H54 (cell line): Measurements from ENCODE around the gene SLC6A1.

Experiments used
- DNase-seq: peaks from one replicate; pipeline ENCODE4 v3.0.0; 2011; ENCODE audit warnings: low spot score, mixed read lengths; ENCODE audit not compliant: insufficient read length
- FAIRE-seq: peaks from 3 replicates; lab custom pipeline; 2011; peaks lifted over from hg19 to GRCh38; lab: Jason Lieb, UNC
- POLR2A ChIP-seq: IDR thresholded peaks from 2 replicates; pipeline ENCODE4 v1.6.1; 2011; ENCODE audit warnings: low read depth, mild to moderate bottlenecking, low read length

SLC6A1 gene

GRCh38 chr3:10992017-10992942 lies at the start of gene SLC6A1:
TSS of gene SLC6A1 (plus strand) at chr3:10992748. CDS start at chr3:11017212, 24,464 bp downstream.
- TF ChIP-seq POLR2A: no peak
- FAIRE-seq (no peak), DNase-seq (no peak)

GRCh38 chr3:10944866-10945265 lies 47.7 kb upstream of the SLC6A1 start:
- DNase-seq (no peak), FAIRE-seq (no peak)
- no peak for TF ChIP-seq POLR2A

GRCh38 chr3:10945683-10946287 lies 46.8 kb upstream of the SLC6A1 start:
- FAIRE-seq: no peak
- DNase-seq: peak; percentile 71
- TF ChIP-seq POLR2A: no peak

GRCh38 chr3:10946526-10946925 lies 46.0 kb upstream of the SLC6A1 start:
- no peak for TF ChIP-seq POLR2A
- FAIRE-seq: no peak
- DNase-seq: no peak

- TF ChIP-seq POLR2A: no peak
- DNase-seq (no peak), FAIRE-seq (no peak)
Measured at GRCh38 chr3:10948326-10948725, 44.2 kb upstream of the SLC6A1 start.

GRCh38 chr3:10949197-10949596 lies 43.4 kb upstream of the SLC6A1 start:
- no peak for TF ChIP-seq POLR2A
- DNase-seq: no peak
- FAIRE-seq: no peak

- no peak for TF ChIP-seq POLR2A
- FAIRE-seq (no peak), DNase-seq (peak; percentile 60)
Measured at GRCh38 chr3:10950476-10951294, 41.9 kb upstream of the SLC6A1 start.

GRCh38 chr3:10951295-10951926 lies 41.1 kb upstream of the SLC6A1 start:
- FAIRE-seq: no peak
- no peak for TF ChIP-seq POLR2A
- no peak for DNase-seq

GRCh38 chr3:10952525-10952924 lies 40.0 kb upstream of the SLC6A1 start:
- no peak for TF ChIP-seq POLR2A
- no peak for DNase-seq
- FAIRE-seq: no peak

GRCh38 chr3:10954740-10955139 lies 37.8 kb upstream of the SLC6A1 start:
- TF ChIP-seq POLR2A: no peak
- FAIRE-seq (no peak), DNase-seq (no peak)

- no peak for FAIRE-seq
- no peak for DNase-seq
- TF ChIP-seq POLR2A: no peak
Measured at GRCh38 chr3:10955711-10956453, 36.7 kb upstream of the SLC6A1 start.

GRCh38 chr3:10956531-10956930 lies 36.0 kb upstream of the SLC6A1 start:
- FAIRE-seq (no peak), DNase-seq (no peak)
- no peak for TF ChIP-seq POLR2A

GRCh38 chr3:10956986-10957385 lies 35.6 kb upstream of the SLC6A1 start:
- TF ChIP-seq POLR2A: no peak
- FAIRE-seq (no peak), DNase-seq (no peak)
